ENCODE measurements around the gene RALGPS1.

The RALGPS1 gene

DNA sequence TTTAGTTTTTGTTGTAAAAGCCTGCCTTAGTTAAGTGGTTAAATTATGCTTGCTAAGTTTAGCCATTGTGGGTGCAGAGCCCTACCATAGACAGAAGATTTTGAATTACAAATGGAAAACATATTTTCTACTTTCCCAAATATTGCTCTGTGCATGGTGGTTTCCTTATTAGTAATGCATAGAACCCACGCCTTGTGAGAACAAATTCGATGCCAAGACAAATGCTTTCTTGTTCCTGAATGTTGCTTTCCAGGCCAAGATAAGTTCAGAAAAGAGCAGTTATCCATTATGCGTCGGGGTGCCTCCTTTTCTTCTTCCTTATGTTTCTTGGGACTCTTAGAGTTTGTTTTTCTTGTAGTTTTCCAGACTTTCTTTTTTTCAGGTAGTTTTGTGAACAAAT lies 319.0 kb downstream of the RALGPS1 start:
- H3K4me3 ChIP-seq (ENCODE audit: low read length), result no peak overlapping the region
- H3K4me1 ChIP-seq (ENCODE audit: control insufficient read depth, insufficient read depth, low read length), result no peaks in the 10 kb centered on the region
- H3K27me3 ChIP-seq (ENCODE audit: control insufficient read depth, insufficient read depth, low read length), result peaks cover 44% of the 10 kb centered on the region
- no peaks in the 10 kb centered on the region for H3K36me3 ChIP-seq (ENCODE audit: insufficient read depth, low read length)
- no peak overlapping the region for H3K9ac ChIP-seq (ENCODE audit: low read depth, low read length)
- H3K9me3 ChIP-seq (replicated peaks; ENCODE audit: low read length), result no peaks in the 10 kb centered on the region
- no peak overlapping the region for H3K4me2 ChIP-seq (ENCODE audit: low read length)

DNA sequence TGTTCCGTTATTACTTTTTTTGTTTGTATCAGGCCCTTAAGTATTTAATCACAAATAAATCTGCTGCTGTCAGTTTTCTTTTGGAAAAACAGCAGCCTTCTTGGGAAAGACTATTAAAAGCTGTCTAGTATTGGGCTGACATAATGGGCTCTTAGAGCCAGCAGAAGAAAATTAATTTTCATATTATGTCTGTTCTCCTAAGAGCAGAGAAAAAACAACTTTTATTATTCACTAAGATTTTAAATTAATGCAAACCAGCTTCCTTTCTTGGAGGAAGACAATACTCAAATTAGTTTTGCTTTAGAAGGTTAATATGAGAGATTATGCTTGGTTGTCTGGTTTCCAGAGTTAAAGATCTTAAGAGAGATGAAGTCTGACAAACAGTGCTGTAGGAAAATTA lies 319.4 kb downstream of the RALGPS1 start:
- H3K9ac ChIP-seq (ENCODE audit: low read depth, low read length), result no peak overlapping the region
- H3K4me1 ChIP-seq (ENCODE audit: control insufficient read depth, insufficient read depth, low read length), result no peaks in the 10 kb centered on the region
- no peak overlapping the region for H3K4me3 ChIP-seq (ENCODE audit: low read length)
- peaks cover 48% of the 10 kb centered on the region for H3K27me3 ChIP-seq (ENCODE audit: control insufficient read depth, insufficient read depth, low read length)
- H3K9me3 ChIP-seq (replicated peaks; ENCODE audit: low read length), result no peaks in the 10 kb centered on the region
- H3K4me2 ChIP-seq (ENCODE audit: low read length), result no peak overlapping the region
- H3K36me3 ChIP-seq (ENCODE audit: insufficient read depth, low read length), result no peaks in the 10 kb centered on the region

- H3K4me1 ChIP-seq (ENCODE audit: control insufficient read depth, insufficient read depth, low read length), result no peaks in the 10 kb centered on the region
- no peak overlapping the region for H3K4me2 ChIP-seq (ENCODE audit: low read length)
- no peak overlapping the region for H3K4me3 ChIP-seq (ENCODE audit: low read length)
- no peak overlapping the region for H3K9ac ChIP-seq (ENCODE audit: low read depth, low read length)
- H3K27me3 ChIP-seq (ENCODE audit: control insufficient read depth, insufficient read depth, low read length), result peaks cover 42% of the 10 kb centered on the region
- H3K9me3 ChIP-seq (replicated peaks; ENCODE audit: low read length), result no peaks in the 10 kb centered on the region
- H3K36me3 ChIP-seq (ENCODE audit: insufficient read depth, low read length), result no peaks in the 10 kb centered on the region
Observed at GRCh38 chr9:127237801-127238200, 323.2 kb downstream of the RALGPS1 start.

DNA sequence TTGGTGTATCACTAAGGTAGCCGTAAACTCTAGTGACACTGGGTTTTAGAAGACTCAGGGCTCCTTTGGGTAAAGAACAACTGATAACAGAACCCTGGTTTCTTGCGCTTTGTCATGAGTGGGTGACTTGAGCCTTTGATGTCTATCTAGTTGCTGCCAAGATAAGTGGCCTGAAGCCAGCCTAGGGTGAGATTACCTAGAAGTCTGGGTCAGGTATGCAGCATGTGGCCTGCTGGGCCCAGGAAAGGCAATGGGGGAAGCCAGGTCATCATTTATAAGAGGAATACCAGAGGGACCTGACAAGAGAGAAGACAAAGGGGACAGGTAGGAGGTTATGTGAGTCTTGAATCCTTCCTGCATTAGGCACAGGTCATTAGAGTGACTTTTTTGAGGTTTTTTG lies 326.8 kb downstream of the RALGPS1 start:
- no peak overlapping the region for H3K9ac ChIP-seq (ENCODE audit: low read depth, low read length)
- no peak overlapping the region for H3K4me2 ChIP-seq (ENCODE audit: low read length)
- no peaks in the 10 kb centered on the region for H3K36me3 ChIP-seq (ENCODE audit: insufficient read depth, low read length)
- H3K27me3 ChIP-seq (ENCODE audit: control insufficient read depth, insufficient read depth, low read length), result peaks cover 16% of the 10 kb centered on the region
- H3K4me1 ChIP-seq (ENCODE audit: control insufficient read depth, insufficient read depth, low read length), result peaks cover 8% of the 10 kb centered on the region
- no peaks in the 10 kb centered on the region for H3K9me3 ChIP-seq (replicated peaks; ENCODE audit: low read length)
- H3K4me3 ChIP-seq (ENCODE audit: low read length), result no peak overlapping the region

GRCh38 chr9:127244609-127245601 lies 330.3 kb downstream of the RALGPS1 start:
- Histone ChIP-seq H3K36me3 (ENCODE audit: insufficient read depth, low read length) (no peaks in the 10 kb centered on the region), H3K4me3 (ENCODE audit: low read length) (peak overlapping the region; percentile 84), H3K9ac (ENCODE audit: low read depth, low read length) (peak overlapping the region; percentile 79), H3K9me3 (replicated peaks; ENCODE audit: low read length) (no peaks in the 10 kb centered on the region), H3K4me1 (ENCODE audit: control insufficient read depth, insufficient read depth, low read length) (peaks cover 8% of the 10 kb centered on the region), H3K27me3 (ENCODE audit: control insufficient read depth, insufficient read depth, low read length) (peaks cover under 1% of the 10 kb centered on the region), H3K4me2 (ENCODE audit: low read length) (peak overlapping the region; percentile 96)

GRCh38 chr9:127245637-127246164 lies 331.1 kb downstream of the RALGPS1 start:
- Histone ChIP-seq H3K4me1 (ENCODE audit: control insufficient read depth, insufficient read depth, low read length) (peaks cover 8% of the 10 kb centered on the region), H3K4me3 (ENCODE audit: low read length) (peak overlapping the region; percentile 84), H3K9me3 (replicated peaks; ENCODE audit: low read length) (no peaks in the 10 kb centered on the region), H3K9ac (ENCODE audit: low read depth, low read length) (peak overlapping the region; percentile 79), H3K36me3 (ENCODE audit: insufficient read depth, low read length) (no peaks in the 10 kb centered on the region), H3K27me3 (ENCODE audit: control insufficient read depth, insufficient read depth, low read length) (peaks cover 8% of the 10 kb centered on the region), H3K4me2 (ENCODE audit: low read length) (peak overlapping the region; percentile 96)

- peaks cover 29% of the 10 kb centered on the region for H3K27me3 ChIP-seq (ENCODE audit: control insufficient read depth, insufficient read depth, low read length)
- no peak overlapping the region for H3K9ac ChIP-seq (ENCODE audit: low read depth, low read length)
- peaks cover 8% of the 10 kb centered on the region for H3K4me1 ChIP-seq (ENCODE audit: control insufficient read depth, insufficient read depth, low read length)
- no peak overlapping the region for H3K4me2 ChIP-seq (ENCODE audit: low read length)
- no peak overlapping the region for H3K4me3 ChIP-seq (ENCODE audit: low read length)
- no peaks in the 10 kb centered on the region for H3K36me3 ChIP-seq (ENCODE audit: insufficient read depth, low read length)
- no peaks in the 10 kb centered on the region for H3K9me3 ChIP-seq (replicated peaks; ENCODE audit: low read length)
Observed at GRCh38 chr9:127248241-127248640, 333.7 kb downstream of the RALGPS1 start.

GRCh38 chr9:127249877-127250276 lies 335.3 kb downstream of the RALGPS1 start:
- Histone ChIP-seq H3K4me2 (ENCODE audit: low read length) (no peak overlapping the region), H3K36me3 (ENCODE audit: insufficient read depth, low read length) (no peaks in the 10 kb centered on the region), H3K27me3 (ENCODE audit: control insufficient read depth, insufficient read depth, low read length) (peaks cover 38% of the 10 kb centered on the region), H3K9me3 (replicated peaks; ENCODE audit: low read length) (no peaks in the 10 kb centered on the region), H3K9ac (ENCODE audit: low read depth, low read length) (no peak overlapping the region), H3K4me1 (ENCODE audit: control insufficient read depth, insufficient read depth, low read length) (peaks cover 4% of the 10 kb centered on the region), H3K4me3 (ENCODE audit: low read length) (no peak overlapping the region)

DNA sequence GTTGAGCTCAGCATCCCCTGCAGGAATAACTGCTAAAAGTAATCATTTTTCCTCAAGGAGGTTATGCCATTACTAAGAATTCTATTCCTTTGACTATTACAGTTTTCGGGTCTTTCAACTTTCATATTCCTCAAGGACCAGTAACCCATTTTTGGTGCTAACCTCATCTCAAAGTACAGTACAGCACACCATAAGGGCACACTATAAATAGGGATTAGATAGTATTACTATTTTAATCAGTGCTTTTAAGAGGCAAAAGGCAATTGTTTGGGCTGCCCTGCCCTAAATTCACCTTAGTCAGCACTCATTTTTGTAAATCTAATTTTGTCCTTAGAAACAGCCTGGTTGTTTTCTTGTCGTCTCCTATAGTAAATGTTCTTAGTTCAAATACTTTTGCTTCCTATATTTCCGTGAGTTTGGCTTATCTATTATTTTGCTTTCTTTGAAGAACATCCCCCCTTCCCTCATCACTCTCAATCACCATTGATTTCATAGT lies 336.4 kb downstream of the RALGPS1 start:
- no peaks in the 10 kb centered on the region for H3K4me1 ChIP-seq (ENCODE audit: control insufficient read depth, insufficient read depth, low read length)
- H3K27me3 ChIP-seq (ENCODE audit: control insufficient read depth, insufficient read depth, low read length), result peaks cover 47% of the 10 kb centered on the region
- H3K4me3 ChIP-seq (ENCODE audit: low read length), result no peak overlapping the region
- H3K9me3 ChIP-seq (replicated peaks; ENCODE audit: low read length), result no peaks in the 10 kb centered on the region
- no peak overlapping the region for H3K9ac ChIP-seq (ENCODE audit: low read depth, low read length)
- H3K36me3 ChIP-seq (ENCODE audit: insufficient read depth, low read length), result no peaks in the 10 kb centered on the region
- H3K4me2 ChIP-seq (ENCODE audit: low read length), result no peak overlapping the region

GRCh38 chr9:127252410-127253318 lies 338.1 kb downstream of the RALGPS1 start:
- no peaks in the 10 kb centered on the region for H3K9me3 ChIP-seq (replicated peaks; ENCODE audit: low read length)

GRCh38 chr9:127253446-127253845 lies 338.9 kb downstream of the RALGPS1 start:
- Histone ChIP-seq H3K9ac (ENCODE audit: low read depth, low read length) (no peak overlapping the region), H3K9me3 (replicated peaks; ENCODE audit: low read length) (no peaks in the 10 kb centered on the region), H3K36me3 (ENCODE audit: insufficient read depth, low read length) (no peaks in the 10 kb centered on the region), H3K4me1 (ENCODE audit: control insufficient read depth, insufficient read depth, low read length) (no peaks in the 10 kb centered on the region), H3K4me3 (ENCODE audit: low read length) (no peak overlapping the region), H3K4me2 (ENCODE audit: low read length) (no peak overlapping the region), H3K27me3 (ENCODE audit: control insufficient read depth, insufficient read depth, low read length) (peaks cover 59% of the 10 kb centered on the region)

More at GRCh38 chr9:127252410-127253318, 338.1 kb downstream of the RALGPS1 start:
- H3K4me3 ChIP-seq (ENCODE audit: low read length), result no peak overlapping the region
- peaks cover 55% of the 10 kb centered on the region for H3K27me3 ChIP-seq (ENCODE audit: control insufficient read depth, insufficient read depth, low read length)
- H3K36me3 ChIP-seq (ENCODE audit: insufficient read depth, low read length), result no peaks in the 10 kb centered on the region
- no peak overlapping the region for H3K4me2 ChIP-seq (ENCODE audit: low read length)
- no peak overlapping the region for H3K9ac ChIP-seq (ENCODE audit: low read depth, low read length)
- H3K4me1 ChIP-seq (ENCODE audit: control insufficient read depth, insufficient read depth, low read length), result no peaks in the 10 kb centered on the region
